PFSK-1 (cell line): ENCODE results near the gene ZNF787.

Experiments
- FOXP2 ChIP-seq: optimal IDR thresholded peaks from 2 replicates; pipeline ENCODE3; 2011; ENCODE audit warnings: borderline replicate concordance, control low read depth, inconsistent platforms; ENCODE audit not compliant: insufficient read depth; ENCODE audit errors: extremely low read length, extremely low read depth
- POLR2AphosphoS5 ChIP-seq: IDR thresholded peaks from 2 replicates; pipeline ENCODE4 v1.6.1; 2012; ENCODE audit warnings: low read depth, mild to moderate bottlenecking, control low read depth, low read length, moderate library complexity
- SIN3A ChIP-seq: IDR thresholded peaks from 2 replicates; pipeline ENCODE4 v1.6.1; 2012; ENCODE audit warnings: mild to moderate bottlenecking, low read length, moderate library complexity, borderline replicate concordance; ENCODE audit not compliant: insufficient read depth
- TAF1 ChIP-seq: IDR thresholded peaks from 2 replicates; pipeline ENCODE4 v1.6.1; 2012; ENCODE audit warnings: low read length, control low read depth, borderline replicate concordance; ENCODE audit not compliant: insufficient read depth
- TF ChIP-seq, protein P1 (sequence below), 2 experiments: IDR thresholded peaks; 2 replicates each; pipeline versions ENCODE4 v1.6.1 to v1.8.0; 2011 to 2012; ENCODE audit warnings: low read depth in 2 of 2, low read length in 2 of 2, control low read depth in 1 of 2, inconsistent platforms in 1 of 2, mild to moderate bottlenecking in 1 of 2, moderate library complexity in 1 of 2; ENCODE audit not compliant: insufficient read depth in 1 of 2

The ZNF787 gene

DNA sequence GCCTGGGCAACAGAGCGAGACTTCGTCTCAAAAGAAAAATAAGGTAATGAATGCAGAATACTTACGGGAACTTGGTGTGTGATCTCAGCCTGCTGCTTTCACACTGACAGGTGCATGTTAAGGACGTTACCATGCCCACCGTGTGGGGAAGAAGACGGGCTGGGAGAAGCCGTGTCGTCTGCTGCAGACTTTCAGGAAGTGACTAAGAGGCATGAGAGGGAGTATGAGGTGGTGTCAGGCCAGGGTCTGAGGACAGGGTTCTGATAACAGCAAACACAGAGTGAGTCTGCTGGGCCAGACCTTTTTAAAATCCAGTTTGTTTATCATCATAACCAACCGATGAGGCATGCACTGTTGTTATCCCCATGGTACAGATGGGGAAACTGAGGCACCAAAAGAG, 41.2 kb upstream of the ZNF787 start:
- TF ChIP-seq POLR2AphosphoS5 (no peak), TAF1 (no peak), FOXP2 (no peak), SIN3A (no peak)
- TF ChIP-seq, protein P1, sequence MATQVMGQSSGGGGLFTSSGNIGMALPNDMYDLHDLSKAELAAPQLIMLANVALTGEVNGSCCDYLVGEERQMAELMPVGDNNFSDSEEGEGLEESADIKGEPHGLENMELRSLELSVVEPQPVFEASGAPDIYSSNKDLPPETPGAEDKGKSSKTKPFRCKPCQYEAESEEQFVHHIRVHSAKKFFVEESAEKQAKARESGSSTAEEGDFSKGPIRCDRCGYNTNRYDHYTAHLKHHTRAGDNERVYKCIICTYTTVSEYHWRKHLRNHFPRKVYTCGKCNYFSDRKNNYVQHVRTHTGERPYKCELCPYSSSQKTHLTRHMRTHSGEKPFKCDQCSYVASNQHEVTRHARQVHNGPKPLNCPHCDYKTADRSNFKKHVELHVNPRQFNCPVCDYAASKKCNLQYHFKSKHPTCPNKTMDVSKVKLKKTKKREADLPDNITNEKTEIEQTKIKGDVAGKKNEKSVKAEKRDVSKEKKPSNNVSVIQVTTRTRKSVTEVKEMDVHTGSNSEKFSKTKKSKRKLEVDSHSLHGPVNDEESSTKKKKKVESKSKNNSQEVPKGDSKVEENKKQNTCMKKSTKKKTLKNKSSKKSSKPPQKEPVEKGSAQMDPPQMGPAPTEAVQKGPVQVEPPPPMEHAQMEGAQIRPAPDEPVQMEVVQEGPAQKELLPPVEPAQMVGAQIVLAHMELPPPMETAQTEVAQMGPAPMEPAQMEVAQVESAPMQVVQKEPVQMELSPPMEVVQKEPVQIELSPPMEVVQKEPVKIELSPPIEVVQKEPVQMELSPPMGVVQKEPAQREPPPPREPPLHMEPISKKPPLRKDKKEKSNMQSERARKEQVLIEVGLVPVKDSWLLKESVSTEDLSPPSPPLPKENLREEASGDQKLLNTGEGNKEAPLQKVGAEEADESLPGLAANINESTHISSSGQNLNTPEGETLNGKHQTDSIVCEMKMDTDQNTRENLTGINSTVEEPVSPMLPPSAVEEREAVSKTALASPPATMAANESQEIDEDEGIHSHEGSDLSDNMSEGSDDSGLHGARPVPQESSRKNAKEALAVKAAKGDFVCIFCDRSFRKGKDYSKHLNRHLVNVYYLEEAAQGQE (IDR thresholded peaks at IDR 0.05; ENCODE audit: insufficient read depth in 1 of 2, low read depth in 2 of 2, low read length in 2 of 2): no peak

DNA sequence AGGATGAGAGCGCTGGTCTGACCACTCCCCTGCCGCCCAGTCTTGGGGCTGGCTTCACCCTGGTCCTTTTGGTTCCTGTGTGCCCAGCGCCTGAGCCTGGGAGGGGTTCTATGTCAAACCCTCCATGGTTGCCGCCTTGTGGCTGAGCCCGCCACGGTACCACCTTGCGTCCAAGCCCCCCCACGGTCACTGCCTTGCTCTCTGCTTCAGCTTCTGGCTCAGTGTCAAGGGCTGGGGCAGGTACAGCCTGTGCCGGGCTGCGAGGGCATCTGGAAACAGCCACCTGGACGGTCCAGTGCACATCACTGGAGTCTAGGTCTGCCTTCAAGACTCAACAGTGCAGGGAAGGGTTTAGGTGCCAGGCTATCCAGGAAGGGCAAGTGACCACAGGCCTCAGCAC, 40.4 kb upstream of the ZNF787 start:
- TF ChIP-seq POLR2AphosphoS5 (no peak), FOXP2 (no peak), SIN3A (no peak), TAF1 (no peak)
- TF ChIP-seq, protein P1 (IDR thresholded peaks at IDR 0.05; ENCODE audit: insufficient read depth in 1 of 2, low read depth in 2 of 2, low read length in 2 of 2): no peak

DNA sequence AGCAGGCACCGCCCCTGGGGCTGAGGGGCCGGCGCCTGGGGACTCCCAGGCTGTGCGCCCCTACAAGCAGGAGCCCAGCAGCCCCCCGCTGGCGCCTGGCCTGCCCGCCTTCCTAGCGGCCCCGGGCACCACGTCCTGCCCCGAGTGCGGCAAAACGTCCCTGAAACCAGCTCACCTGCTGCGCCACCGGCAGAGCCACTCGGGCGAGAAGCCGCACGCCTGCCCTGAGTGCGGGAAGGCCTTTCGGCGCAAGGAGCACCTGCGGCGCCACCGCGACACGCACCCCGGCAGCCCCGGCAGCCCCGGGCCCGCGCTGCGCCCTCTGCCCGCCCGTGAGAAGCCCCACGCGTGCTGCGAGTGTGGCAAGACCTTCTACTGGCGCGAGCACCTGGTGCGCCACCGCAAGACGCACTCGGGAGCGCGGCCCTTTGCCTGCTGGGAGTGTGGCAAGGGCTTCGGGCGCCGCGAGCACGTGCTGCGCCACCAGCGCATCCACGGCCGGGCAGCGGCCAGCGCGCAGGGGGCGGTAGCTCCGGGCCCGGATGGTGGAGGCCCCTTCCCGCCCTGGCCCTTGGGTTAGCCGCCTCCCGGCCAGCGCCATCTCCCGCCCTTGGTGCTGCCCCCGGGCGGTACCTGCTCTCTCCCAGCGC, 38.7 kb upstream of the ZNF787 start:
- TF ChIP-seq, protein P1 (IDR thresholded peaks at IDR 0.05; ENCODE audit: insufficient read depth in 1 of 2, low read depth in 2 of 2, low read length in 2 of 2): no peak
- TF ChIP-seq FOXP2 (no peak), SIN3A (no peak), TAF1 (no peak), POLR2AphosphoS5 (no peak)

DNA sequence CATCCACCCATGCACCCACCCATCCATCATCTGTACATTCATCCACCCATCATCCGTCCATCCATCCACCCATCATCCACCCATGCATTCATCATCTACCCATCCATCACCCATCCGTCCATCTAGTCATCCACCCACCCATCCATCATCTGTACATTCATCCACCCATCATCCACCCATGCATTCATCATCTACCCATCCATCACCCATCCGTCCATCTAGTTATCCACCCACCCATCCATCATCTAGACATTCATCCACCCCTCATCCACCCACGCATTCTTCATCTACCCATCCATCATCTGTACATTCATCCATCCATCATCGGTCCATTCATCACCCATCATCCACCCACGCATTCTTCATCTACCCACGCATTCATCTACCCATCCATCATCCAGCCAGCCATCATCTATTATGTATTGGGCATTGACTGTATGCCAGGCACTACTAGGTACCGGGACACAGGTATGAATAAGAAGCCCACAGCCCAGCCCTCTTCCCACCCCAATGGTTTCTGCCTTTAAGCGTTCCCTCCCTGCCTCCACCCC, 38.0 kb upstream of the ZNF787 start:
- no peak for TF ChIP-seq SIN3A

DNA sequence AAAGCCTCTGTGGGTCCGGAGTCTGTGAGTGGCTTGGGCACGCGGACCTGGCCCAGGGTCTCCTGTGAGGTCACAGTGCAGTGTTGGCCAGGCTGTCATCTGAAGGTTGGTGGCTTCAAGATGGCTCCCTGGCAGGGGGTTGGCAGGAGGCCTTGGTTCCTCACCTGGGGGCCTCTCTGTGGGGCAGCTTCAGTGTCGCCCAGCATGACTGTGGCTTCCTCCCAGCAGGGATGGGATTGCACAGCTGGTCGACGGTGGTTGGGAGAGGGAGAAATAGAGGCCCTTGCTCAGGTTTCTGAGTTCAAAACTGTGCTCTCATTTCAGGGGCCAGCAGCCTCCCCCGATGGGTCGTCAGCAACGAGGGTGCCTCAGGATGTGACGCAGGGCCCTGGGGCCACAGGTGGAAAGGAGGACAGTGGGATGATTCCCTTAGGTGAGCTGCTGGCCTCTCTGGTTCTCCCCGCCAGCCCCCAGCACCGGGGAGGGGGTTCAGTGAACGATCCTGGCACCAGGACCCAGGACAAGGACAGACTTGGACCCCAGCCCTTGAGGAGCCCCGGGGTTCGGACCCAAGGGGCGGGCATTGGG, 37.2 kb upstream of the ZNF787 start:
- TF ChIP-seq SIN3A (no peak), FOXP2 (no peak), TAF1 (no peak), POLR2AphosphoS5 (no peak)
- TF ChIP-seq, protein P1 (IDR thresholded peaks at IDR 0.05; ENCODE audit: insufficient read depth in 1 of 2, low read depth in 2 of 2, low read length in 2 of 2): no peak
